Mucosa of stomach (tissue), 1 donor: Measurements from ENCODE around the gene KRTAP19-4.
"Not testable (repeated sequence)": the region's sequence is repeated elsewhere in the genome, so short reads cannot be mapped to it uniquely, and the experiment has no call there.

Source experiments
- H3K27me3 ChIP-seq: one replicate; pipeline ENCODE4 v1.7.0; 2013; ENCODE audit warnings: mild to moderate bottlenecking, low read length; ENCODE audit not compliant: control insufficient read depth, insufficient read depth
- H3K36me3 ChIP-seq: one replicate; pipeline ENCODE4 v1.7.0; 2013; ENCODE audit warnings: low read length; ENCODE audit not compliant: control insufficient read depth, insufficient read depth
- H3K4me1 ChIP-seq: one replicate; pipeline ENCODE4 v1.7.0; 2013; ENCODE audit warnings: mild to moderate bottlenecking, low read length; ENCODE audit not compliant: control insufficient read depth, insufficient read depth
- H3K4me3 ChIP-seq: one replicate; pipeline ENCODE4 v1.7.0; 2013; ENCODE audit warnings: low read length
- H3K9ac ChIP-seq: one replicate; pipeline ENCODE4 v1.7.0; 2013; ENCODE audit warnings: mild to moderate bottlenecking, low read length, moderate library complexity
- H3K9me3 ChIP-seq: one replicate; pipeline ENCODE4 v1.7.0; 2013; ENCODE audit warnings: mild to moderate bottlenecking, low read length, moderate library complexity; ENCODE audit not compliant: control insufficient read depth
- donor health status: Pancreatic carcinoma.

Gene KRTAP19-4

DNA sequence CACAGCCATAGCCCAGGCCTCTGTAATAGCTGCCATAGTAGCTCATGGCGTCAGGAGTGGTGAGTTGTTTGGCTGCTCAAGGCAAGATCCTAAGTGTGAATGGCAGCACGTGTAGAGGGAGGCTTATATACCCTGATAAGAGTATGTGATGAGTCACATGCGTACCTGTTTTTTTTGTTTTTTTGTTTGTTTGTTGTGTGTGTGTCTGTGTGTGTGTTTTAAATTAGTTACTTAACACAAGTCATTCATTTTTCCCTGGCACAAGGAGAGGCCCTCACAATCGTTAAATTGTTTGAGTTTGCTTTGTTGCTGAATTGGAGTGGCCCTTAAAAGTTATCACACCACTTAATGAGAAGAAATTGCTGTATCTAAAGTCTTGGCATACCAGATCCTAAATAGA lies at the start of gene KRTAP19-4:
KRTAP19-4 (minus strand) TSS at position 101 of the 400 bp plus-strand sequence; CDS start at position 46, 55 bp downstream.
- H3K9ac ChIP-seq = no peak within 1 kb of the TSS
- no peak within 1 kb of the TSS for H3K4me3 ChIP-seq
- H3K4me1 ChIP-seq = no peaks in the 10 kb centered on the region
- H3K27me3 ChIP-seq = no peaks in the 10 kb centered on the region
- H3K9me3 ChIP-seq = no peaks in the 10 kb centered on the region
- no peaks in the 10 kb centered on the region for H3K36me3 ChIP-seq

- Histone ChIP-seq H3K4me3 (no peak within 1 kb of the TSS), H3K9me3 (no peaks in the 10 kb centered on the region), H3K9ac (no peak within 1 kb of the TSS), H3K27me3 (no peaks in the 10 kb centered on the region), H3K36me3 (no peaks in the 10 kb centered on the region), H3K4me1 (no peaks in the 10 kb centered on the region)
These were observed 44.8 kb upstream of the KRTAP19-4 start, which contains the start of gene KRTAP19-6 for GRCh38 chr21:30541764-30542163. Gene KRTAP19-6 (minus strand): TSS chr21:30541864. CDS start chr21:30541833, 31 bp downstream.

DNA sequence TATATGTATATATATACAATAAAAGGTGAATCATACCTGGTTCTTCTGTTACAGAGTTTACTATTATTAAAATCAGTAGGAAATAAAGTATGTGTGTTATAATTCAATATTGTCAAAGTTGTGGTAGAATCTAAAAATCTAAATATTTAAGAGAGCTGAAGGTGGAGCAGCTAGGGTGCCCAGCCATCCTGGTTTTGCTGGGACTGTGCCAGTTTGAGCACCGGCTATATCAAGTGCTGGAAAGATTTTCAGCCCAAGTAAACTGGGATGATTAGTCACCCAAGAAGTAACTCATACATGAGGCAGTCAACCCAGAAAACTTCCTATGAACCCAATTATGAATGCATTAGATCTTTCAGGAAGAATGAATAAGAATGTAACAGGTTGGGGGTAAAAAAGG lies 21.9 kb upstream of the KRTAP19-4 start:
- Histone ChIP-seq H3K36me3 (no peaks in the 10 kb centered on the region), H3K27me3 (no peaks in the 10 kb centered on the region), H3K9ac (no peak overlapping the region), H3K4me1 (no peaks in the 10 kb centered on the region), H3K9me3 (no peaks in the 10 kb centered on the region), H3K4me3 (no peak overlapping the region)

DNA sequence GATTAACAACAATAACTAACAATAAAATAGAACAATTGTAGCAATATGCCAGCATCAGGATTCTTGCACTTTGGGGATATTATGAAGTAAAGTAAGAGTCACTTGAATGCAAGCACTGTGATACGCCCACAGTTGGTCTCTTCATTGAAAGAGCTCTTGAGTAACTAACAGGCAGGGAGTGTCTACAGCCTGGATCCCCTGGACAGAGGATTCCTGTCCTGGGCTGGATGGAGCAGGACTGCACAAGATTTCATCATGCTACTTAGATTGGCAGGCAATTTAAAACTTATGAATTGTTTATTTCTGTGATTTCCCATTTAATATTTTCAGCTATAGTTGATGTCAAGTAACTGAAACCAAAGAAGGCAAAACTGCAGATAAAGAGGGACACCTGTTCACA lies 18.7 kb upstream of the KRTAP19-4 start:
- H3K36me3 ChIP-seq = no peaks in the 10 kb centered on the region
- no peak overlapping the region for H3K9ac ChIP-seq
- no peaks in the 10 kb centered on the region for H3K27me3 ChIP-seq
- H3K9me3 ChIP-seq = no peaks in the 10 kb centered on the region
- H3K4me1 ChIP-seq = no peaks in the 10 kb centered on the region
- no peak overlapping the region for H3K4me3 ChIP-seq

- H3K4me3 ChIP-seq, H3K27me3 ChIP-seq, H3K36me3 ChIP-seq, H3K9ac ChIP-seq, H3K4me1 ChIP-seq, H3K9me3 ChIP-seq: not testable (repeated sequence)
These were observed 8.7 kb upstream of the KRTAP19-4 start for GRCh38 chr21:30505621-30506205.

- no peak within 1 kb of the TSS for H3K9ac ChIP-seq
- no peaks in the 10 kb centered on the region for H3K4me1 ChIP-seq
- no peak within 1 kb of the TSS for H3K4me3 ChIP-seq
- no peaks in the 10 kb centered on the region for H3K27me3 ChIP-seq
- no peaks in the 10 kb centered on the region for H3K9me3 ChIP-seq
- no peaks in the 10 kb centered on the region for H3K36me3 ChIP-seq
These were observed 5.1 kb upstream of the KRTAP19-4 start, which contains the start of gene KRTAP19-5 for GRCh38 chr21:30502041-30502440. Gene KRTAP19-5 (minus strand): TSS chr21:30502141. CDS start chr21:30502090, 51 bp downstream.

DNA sequence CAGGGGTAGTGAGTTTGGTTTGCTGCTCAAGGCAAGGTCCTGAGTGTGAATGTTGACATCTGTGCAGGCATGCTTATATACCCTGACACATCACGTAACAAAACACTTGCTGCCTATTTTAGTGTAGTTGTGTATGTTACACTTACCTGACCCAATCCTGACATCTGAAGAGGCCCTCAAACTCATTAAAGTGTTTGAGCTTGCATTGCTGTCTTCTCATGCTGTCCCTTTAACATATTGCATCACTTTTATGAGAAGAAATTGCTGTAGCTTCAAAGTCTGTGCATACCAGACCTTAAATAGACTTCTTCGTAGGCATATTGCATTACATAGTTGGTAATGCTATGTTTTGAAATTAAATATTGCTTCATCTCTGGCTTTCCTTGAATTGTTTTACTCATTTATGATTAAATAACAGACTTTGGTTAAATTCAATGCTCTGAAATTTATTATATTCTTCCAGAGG lies 5.0 kb downstream of the KRTAP19-4 start, which contains the start of gene KRTAP19-3:
KRTAP19-3 (minus strand) TSS at position 51 of the 466 bp plus-strand sequence. CDS start 56 bp downstream, outside the sequence.
- no peaks in the 10 kb centered on the region for H3K36me3 ChIP-seq
- no peaks in the 10 kb centered on the region for H3K27me3 ChIP-seq
- no peak within 1 kb of the TSS for H3K9ac ChIP-seq
- no peaks in the 10 kb centered on the region for H3K4me1 ChIP-seq
- H3K4me3 ChIP-seq = no peak within 1 kb of the TSS
- H3K9me3 ChIP-seq = no peaks in the 10 kb centered on the region

DNA sequence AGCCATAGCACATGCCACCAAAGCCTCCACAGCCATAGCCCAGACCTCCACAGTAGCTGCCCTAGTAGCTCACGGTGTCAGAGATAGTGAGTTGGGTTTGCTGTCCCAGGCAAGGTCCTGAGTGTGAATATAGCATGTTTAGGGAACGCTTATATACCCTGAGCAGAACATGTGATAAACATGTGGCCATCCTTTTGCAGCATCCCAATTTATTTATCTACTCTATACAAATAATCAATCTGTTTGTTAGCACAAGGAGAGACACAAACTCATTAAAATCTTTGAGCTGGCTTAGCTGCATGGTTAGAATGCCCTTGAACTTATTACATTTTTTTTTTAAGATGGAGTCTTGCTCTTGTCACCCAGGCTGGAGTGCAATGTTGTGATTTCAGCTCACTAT lies 9.6 kb downstream of the KRTAP19-4 start, which contains the start of gene KRTAP19-2:
KRTAP19-2 (minus strand) TSS at position 101 of the 400 bp plus-strand sequence; CDS start at position 13, 88 bp downstream.
- Histone ChIP-seq H3K4me1 (no peaks in the 10 kb centered on the region), H3K9ac (no peak within 1 kb of the TSS), H3K9me3 (no peaks in the 10 kb centered on the region), H3K4me3 (no peak within 1 kb of the TSS), H3K36me3 (no peaks in the 10 kb centered on the region), H3K27me3 (no peaks in the 10 kb centered on the region)

DNA sequence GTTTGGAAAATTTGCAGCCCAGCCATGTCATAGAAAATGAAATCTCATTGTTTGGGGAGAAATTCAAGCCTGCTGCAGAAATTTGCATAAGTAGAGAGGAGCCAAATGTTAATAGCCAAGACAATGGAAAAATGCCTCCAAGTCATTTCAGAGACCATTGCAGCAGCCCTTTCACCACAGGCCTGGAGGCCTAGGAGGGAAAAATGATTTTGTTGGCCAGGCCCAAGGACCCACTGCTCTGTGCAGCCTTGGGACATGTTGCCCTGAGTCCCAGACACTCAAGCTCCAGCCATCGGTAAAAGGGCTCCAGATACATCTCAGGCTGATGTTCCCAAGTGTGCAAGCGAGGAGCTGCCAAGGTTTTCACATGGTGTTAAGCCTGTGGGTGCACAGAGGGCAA lies 10.8 kb downstream of the KRTAP19-4 start:
- no peaks in the 10 kb centered on the region for H3K9me3 ChIP-seq
- H3K9ac ChIP-seq = no peak overlapping the region
- H3K36me3 ChIP-seq = no peaks in the 10 kb centered on the region
- H3K4me3 ChIP-seq = no peak overlapping the region
- no peaks in the 10 kb centered on the region for H3K27me3 ChIP-seq
- H3K4me1 ChIP-seq = no peaks in the 10 kb centered on the region

GRCh38 chr21:30482130-30482529 lies 14.8 kb downstream of the KRTAP19-4 start:
- H3K4me3 ChIP-seq = no peak overlapping the region
- no peak overlapping the region for H3K9ac ChIP-seq
- no peaks in the 10 kb centered on the region for H3K27me3 ChIP-seq
- H3K9me3 ChIP-seq = no peaks in the 10 kb centered on the region
- H3K4me1 ChIP-seq = no peaks in the 10 kb centered on the region
- H3K36me3 ChIP-seq = no peaks in the 10 kb centered on the region

DNA sequence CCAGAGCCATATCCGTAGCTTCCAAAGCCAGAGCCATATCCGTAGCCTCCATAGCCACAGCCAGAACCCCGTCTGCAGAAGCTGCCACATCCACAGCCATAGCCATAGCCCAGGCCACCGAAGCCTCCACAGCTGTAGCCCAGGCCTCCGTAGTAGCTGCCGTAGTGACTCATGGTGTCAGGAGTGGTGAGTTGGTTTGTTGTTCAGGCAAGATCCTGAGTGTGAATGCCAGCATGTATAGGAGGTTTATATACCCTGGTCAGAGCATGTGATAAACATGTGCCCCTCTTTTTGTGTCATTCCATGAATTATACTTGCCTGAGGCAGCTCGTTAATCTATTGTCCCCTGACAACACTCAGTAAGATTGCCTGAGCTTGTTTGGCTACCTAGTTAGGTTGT lies 16.8 kb downstream of the KRTAP19-4 start, which contains the start of gene KRTAP19-1:
KRTAP19-1 (minus strand) TSS at position 223 of the 400 bp plus-strand sequence; CDS start at position 173, 50 bp downstream.
- Histone ChIP-seq H3K9ac (no peak within 1 kb of the TSS), H3K9me3 (no peaks in the 10 kb centered on the region), H3K4me3 (no peak within 1 kb of the TSS), H3K27me3 (no peaks in the 10 kb centered on the region), H3K36me3 (no peaks in the 10 kb centered on the region), H3K4me1 (no peaks in the 10 kb centered on the region)

DNA sequence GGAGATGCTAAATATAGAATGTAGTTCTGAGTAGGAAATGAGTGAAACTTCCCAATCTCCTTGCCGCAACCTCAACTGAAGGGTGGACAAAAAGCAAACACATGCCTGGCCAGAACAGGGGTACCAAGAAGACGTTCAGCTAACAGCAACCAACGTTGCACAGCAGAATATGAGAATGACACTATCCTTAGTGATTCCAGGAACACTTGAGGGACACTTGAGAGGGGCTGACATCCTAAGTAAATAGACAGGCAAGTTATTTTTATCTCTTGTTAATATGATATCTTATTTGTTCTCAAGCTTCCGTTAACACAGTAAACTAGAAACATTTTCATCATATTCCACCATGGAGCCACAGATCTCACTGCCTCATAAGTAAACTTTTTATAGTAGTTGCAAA lies 17.7 kb downstream of the KRTAP19-4 start:
- Histone ChIP-seq H3K4me1 (no peaks in the 10 kb centered on the region), H3K4me3 (no peak overlapping the region), H3K36me3 (no peaks in the 10 kb centered on the region), H3K27me3 (no peaks in the 10 kb centered on the region), H3K9ac (no peak overlapping the region), H3K9me3 (no peaks in the 10 kb centered on the region)
